NCI-H1105 (cell line): ENCODE results near the gene AKR1B1.

Experiments used
- DNase-seq: peaks from one replicate; lab custom pipeline; 2025; lab: John Stamatoyannopoulos, UW

Gene AKR1B1

DNA sequence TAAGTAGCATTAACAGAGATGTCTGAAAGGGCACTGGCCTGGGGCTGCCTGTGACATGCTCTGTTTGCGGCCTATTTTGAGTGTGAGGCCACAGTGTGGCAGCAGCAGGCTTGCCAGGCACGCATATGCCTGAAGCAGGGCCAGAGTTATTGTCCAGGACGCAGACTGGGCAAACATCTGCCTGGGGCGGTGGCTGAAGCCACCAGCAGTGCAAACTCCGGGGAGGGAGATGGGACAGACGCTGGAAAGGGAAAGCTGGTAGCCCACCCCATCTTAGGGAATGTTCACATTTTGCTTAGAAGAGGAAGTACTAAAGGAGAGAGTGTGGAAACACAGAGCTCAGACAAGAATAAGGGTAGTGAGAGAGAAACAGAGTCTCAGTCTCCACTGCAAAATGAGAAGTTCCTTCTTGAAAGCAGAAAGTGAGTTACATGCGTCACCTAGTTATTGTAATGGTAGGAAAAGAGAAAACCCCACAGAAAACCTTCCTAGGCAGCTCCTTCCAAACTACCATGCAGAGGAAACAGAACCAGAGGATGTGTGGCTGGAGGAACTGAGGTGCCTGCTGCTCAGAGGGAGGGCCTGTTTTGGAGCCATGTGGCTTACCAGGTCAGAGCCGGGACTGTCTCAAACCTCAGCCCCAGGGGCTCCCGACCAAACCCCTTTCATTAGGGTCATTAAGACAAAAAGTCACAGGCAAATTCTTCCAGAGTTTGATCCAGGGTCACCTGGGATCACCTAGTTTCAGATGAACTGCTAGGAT lies 14.5 kb downstream of the AKR1B1 start:
- DNase-seq, result no peak

DNA sequence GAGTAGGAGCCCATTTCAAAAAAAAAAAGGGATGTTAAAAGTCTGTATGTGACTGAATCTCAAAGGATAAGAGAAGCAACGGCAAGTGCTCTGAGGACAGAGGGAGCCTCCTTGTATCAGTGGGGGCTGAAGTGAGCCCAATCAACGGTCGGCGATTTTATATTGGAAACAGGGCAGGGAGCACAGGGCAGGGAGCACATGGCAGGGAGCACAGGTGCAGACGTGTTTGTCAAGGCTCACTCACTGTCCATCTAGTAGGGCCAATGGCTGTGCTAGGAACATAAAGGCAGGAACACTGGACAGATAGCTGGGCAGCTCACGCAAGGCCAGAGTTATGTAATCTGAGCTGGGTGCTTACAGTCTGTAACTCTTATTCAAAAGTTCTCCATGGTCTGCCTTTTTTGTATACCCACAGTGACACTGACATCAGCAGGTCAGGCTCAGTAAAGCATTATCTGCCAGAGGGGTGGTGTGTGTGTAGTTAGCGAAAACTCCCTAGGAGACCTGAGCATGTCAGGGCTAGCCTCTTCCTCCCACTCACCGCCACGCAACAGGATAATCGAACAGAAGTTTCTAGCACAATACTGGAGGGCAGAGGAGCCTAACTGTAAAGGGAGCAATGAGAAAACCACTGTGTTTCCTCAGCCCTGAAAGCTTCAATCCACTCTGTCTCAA lies 15.4 kb downstream of the AKR1B1 start:
- DNase-seq, result no peak

DNA sequence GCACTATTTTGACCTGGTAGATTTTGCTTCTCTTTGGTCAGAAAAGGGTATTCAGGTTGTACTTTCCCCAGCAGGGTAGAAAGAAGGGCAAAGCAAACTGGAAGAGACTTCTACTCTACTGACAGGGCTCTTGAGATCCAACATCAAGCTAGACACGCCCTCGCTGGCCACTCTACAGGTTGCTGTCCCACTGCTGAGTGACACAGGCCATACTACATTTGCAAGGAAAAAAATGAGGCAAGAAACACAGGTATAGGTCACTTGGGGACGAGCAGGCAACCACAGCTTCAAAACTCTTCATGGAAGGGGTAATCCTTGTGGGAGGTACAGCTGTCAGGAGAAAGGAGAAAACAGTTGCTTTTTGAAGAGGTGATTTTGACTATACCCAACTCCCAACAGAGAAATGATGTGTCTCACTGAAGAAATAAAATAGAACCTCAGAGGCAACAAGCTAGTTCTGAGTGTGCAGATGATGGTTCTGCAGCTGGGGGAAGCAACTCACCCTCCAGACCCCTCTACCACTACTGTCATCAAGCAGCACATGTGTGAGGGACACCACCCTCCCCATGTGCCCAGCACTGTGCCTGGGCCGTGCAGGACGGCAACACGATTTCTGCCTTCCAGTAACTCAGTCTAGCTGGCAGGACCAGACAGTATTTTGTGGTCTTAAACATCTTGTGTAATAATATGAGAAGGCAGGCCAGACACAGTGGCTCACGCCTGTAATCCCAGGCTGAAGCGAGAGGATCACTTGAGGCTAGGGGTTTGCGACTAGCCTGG lies 16.3 kb downstream of the AKR1B1 start:
- DNase-seq, result no peak

GRCh38 chr7:134441264-134441663 lies 17.6 kb downstream of the AKR1B1 start:
- no peak for DNase-seq

- DNase-seq, result no peak
These were observed 18.4 kb downstream of the AKR1B1 start for GRCh38 chr7:134440476-134440875.

GRCh38 chr7:134440067-134440466 lies 18.8 kb downstream of the AKR1B1 start:
- no peak for DNase-seq

- no peak for DNase-seq
These were observed 20.0 kb downstream of the AKR1B1 start for GRCh38 chr7:134438946-134439345.

GRCh38 chr7:134435161-134435920 lies 23.6 kb downstream of the AKR1B1 start:
- no peak for DNase-seq

GRCh38 chr7:134434701-134435100 lies 24.2 kb downstream of the AKR1B1 start:
- no peak for DNase-seq

DNA sequence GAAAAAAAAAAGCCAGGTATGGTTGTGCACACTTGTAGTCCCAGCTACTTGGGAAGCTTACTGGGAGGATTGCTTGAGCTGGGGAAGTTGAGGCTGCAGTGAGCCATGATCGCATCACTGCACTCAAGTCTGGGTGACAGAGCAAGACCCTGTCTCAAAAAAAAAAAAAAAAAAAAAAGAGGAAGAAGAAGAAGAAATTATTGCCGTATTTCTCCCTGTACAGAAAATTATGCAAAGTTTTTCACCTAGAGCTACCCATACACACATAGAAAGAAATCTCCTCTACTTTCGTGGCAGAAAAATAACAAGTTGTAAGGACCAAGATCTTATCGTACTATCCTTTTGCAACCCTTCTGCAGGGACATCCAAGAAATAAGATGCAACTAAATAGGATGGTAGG lies 25.5 kb downstream of the AKR1B1 start:
- DNase-seq, result no peak

DNA sequence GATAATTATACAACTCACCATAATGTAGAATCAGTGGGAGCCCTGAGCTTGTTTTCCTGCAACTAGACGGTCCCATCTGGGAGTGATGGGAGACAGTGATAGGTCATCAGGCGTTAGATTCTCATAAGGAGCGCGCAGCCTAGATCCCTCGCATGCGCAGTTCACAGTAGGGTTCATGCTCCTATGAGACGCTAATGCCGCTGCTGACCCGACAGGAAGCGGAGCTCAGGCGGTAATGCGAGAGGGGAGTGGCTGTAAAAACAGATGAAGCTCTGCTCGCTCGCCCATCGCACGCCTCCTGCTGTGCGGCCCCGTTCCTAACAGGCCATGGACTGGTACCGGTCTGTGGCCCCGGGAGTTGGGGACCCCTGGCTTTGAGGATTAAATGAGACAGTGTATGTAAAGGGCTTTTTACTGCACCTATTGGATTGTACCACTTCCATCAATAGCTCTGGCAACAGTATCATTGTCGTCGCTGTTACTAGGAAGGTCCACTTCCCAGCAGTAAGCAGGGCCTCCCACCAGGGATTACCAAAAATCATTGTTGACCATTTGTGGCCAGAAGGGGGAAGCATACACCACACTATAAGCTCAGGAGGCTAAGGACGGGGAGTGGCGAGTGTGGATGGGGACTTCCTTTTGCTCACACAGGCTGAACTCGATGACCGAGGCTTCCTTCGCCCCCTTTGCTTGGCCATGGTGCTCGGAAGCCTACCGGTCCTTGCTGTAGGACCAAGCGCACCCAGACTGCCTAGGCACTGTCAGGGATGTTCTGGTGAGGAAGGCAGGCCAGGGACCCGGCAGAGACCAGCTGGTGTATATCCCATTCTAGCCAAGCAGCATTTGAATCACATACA lies 26.4 kb downstream of the AKR1B1 start:
- peak; percentile 90 for DNase-seq

DNA sequence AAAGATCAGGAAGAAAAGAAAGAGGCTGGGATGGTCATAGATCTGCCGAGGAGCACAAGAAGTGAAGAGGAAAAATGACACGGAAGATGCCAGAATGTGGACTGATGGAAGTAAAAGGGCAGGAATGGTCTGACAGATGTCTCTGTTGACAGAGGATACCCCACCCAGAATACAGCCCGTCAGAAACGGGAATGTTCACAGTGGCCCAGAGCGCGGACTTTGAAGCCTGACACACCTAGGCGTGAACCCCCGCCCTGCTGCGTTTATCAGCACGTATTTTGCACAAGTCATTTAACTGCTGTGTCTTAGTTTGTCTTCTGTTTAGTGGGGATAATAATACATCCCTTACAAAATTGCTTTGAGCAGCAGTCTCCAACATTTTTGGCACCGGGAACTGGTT lies 27.1 kb downstream of the AKR1B1 start:
- DNase-seq, result no peak

GRCh38 chr7:134429481-134429880 lies 29.4 kb downstream of the AKR1B1 start:
- no peak for DNase-seq

GRCh38 chr7:134428942-134429341 lies 30.0 kb downstream of the AKR1B1 start:
- no peak for DNase-seq

DNA sequence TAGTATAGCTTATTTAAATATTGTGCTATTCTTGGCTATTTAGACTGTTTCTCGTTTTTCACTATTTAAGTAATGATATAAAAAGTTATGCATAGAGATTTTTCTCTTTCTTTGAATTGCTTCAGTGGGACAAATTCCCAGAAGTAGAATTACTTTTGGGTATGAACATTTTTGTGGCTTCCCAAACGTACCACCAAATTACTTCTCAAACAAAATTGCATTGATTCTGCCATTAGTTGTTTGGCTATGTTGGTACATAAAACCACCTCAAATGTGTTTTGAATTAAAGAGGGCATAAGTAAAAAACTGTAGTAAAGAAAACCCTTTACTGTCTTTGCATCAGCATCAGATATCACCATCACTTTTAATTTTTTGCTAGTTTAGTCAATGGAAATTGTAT lies 31.0 kb downstream of the AKR1B1 start:
- DNase-seq, result no peak

GRCh38 chr7:134425777-134426176 lies 33.1 kb downstream of the AKR1B1 start:
- no peak for DNase-seq

DNA sequence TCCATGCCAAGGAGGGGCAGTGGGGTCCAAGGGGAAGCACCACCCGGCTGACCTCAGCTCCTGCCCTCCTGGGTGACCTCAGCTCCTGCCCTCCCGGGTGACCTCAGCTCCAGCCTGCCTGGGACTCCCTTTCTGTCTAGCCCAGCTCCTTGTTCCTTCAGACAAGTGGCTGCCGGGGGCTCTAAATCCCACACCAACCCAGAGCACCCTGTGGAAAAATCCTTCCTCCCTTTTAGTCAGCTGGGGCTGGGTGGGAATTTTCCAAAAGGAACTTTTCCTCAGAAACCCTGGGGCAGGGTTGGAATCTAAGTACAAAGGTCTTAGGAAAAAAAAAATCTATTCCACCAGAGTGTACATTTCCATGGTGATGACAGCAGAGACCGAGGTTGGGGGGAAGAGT lies 36.3 kb downstream of the AKR1B1 start:
- DNase-seq, result no peak

DNA sequence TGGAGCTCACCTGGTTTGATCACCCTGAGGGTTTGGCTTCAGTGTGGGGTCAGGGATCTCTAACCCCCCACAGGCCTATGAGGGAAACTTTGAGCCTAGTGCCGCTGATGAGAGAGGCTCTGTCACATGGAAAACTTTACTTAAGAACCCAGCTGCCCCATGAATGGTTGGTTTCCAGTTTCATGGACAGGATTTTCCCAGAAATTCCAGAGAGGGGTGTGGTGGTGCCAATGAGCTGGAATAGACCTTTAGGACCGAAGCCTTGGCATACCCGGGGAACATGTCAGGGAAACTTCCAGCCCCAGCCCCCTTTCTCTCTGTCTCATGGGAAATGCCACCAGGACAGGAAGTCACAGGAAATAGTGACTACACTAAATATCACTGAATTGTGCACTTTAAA lies 36.9 kb downstream of the AKR1B1 start:
- no peak for DNase-seq

DNA sequence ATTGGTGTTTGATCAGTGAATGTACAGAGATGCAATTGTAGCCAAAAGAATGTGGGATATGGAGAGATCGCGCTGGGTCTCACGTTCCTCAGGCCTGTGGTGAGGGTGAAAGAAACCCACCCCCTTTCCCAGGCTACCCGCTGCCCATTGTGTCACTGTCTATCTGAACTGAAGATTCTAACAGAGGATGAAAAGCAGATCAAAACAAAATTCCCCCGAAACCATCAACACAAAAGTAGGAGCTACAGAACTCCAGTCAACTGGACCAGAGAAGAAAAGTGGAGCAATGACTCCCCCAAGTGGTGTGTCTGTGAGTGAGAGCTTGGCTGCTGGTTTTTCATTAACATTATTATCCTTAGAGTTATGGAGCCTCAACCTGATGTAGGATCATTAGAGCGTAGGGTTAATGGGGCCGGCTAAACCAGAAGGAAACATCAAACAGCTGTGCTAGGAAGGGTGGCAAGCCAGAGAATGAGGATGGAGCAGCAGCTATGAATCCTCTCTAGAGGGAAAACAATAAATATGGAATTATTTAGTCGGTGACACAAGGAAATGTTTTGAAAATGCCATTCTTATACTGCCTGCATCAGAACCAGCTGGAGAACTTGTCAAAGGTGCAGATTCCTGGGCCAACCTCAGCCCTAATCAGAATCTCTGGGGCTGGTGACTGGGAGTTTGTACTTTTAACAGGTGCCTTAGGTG lies 38.3 kb downstream of the AKR1B1 start:
- DNase-seq, result peak; percentile 26

DNA sequence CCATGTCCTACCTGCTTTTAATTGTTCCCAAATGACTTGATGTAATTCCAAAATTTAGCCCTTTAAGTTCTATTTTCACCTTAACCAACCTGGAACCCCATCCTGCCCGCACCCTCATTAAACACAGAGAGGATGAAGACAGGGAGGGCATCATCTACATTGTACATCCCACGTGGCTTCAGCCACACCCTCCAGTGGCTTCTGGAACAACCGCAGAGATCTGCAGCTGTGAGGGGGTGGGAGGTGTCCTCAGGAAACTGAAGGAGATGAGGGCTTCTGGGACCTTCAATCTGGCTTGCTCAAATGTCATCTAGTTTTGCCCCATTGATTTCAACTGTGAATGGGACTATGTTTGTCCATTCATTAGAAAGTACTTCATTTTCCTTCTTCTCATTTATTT lies 39.0 kb downstream of the AKR1B1 start:
- no peak for DNase-seq

- DNase-seq, result no peak
These were observed 39.8 kb downstream of the AKR1B1 start for GRCh38 chr7:134419085-134419484.
